Neural progenitor cell (in vitro differentiated cells): ENCODE data around the gene YEATS2. TPM values are rescaled to one million over a fixed set of nuclear protein-coding genes. Genes with fewer than 3 reads are reported as not detected.

Experiments
- DNase-seq: peaks from one replicate; pipeline ENCODE4 v3.0.0-alpha.2; 2016; ENCODE audit warnings: low spot score
- H2AFZ ChIP-seq: fragments of 200-600 bp; sonication (generic); replicated peaks from 2 replicates; pipeline ENCODE4 v1.6.1; 2016; ENCODE audit warnings: antibody characterized with exemption
- H3F3A ChIP-seq: fragments of 200-600 bp; sonication (generic); 2 replicates; pipeline ENCODE4 v1.6.1; 2016; ENCODE audit warnings: antibody characterized with exemption, low read depth
- H3K27ac ChIP-seq: fragments of 200-600 bp; sonication (generic); 2 replicates; pipeline ENCODE4 v1.5.1; 2016; ENCODE audit warnings: mild to moderate bottlenecking
- H3K27me3 ChIP-seq: fragments of 200-600 bp; sonication (generic); 2 replicates; pipeline ENCODE4 v1.6.1; 2016; ENCODE audit warnings: mild to moderate bottlenecking, moderate library complexity
- H3K36me3 ChIP-seq: fragments of 200-600 bp; sonication (generic); 2 replicates; pipeline ENCODE4 v1.5.1; 2016
- H3K4me1 ChIP-seq: fragments of 200-600 bp; sonication (generic); 2 replicates; pipeline ENCODE4 v1.6.1; 2016; ENCODE audit warnings: mixed run types
- H3K4me2 ChIP-seq: fragments of 200-600 bp; sonication (generic); 2 replicates; pipeline ENCODE4 v1.6.1; 2016
- H3K4me3 ChIP-seq: fragments of 200-600 bp; sonication (generic); 2 replicates; pipeline ENCODE4 v1.5.1; 2016
- H3K79me2 ChIP-seq: fragments of 200-600 bp; sonication (generic); 2 replicates; pipeline ENCODE4 v1.6.1; 2016; ENCODE audit warnings: low read depth
- H3K9ac ChIP-seq: fragments of 200-600 bp; sonication (generic); 2 replicates; pipeline ENCODE4 v1.6.1; 2016
- H3K9me3 ChIP-seq: fragments of 200-600 bp; sonication (generic); 2 replicates; pipeline ENCODE4 v1.5.1; 2016; ENCODE audit warnings: low read depth
- H4K20me1 ChIP-seq: fragments of 200-600 bp; sonication (generic); 2 replicates; pipeline ENCODE4 v1.6.1; 2016; ENCODE audit warnings: low read depth
- H3K27ac Mint-ChIP-seq: 3 replicates; pipeline ENCODE4 v1.8.0; 2021; ENCODE audit warnings: mixed read lengths
- H3K27me3 Mint-ChIP-seq: 2 replicates; pipeline ENCODE4 v1.8.0; 2022; ENCODE audit warnings: low read depth, mild to moderate bottlenecking, inconsistent platforms, moderate library complexity, mixed read lengths; ENCODE audit not compliant: insufficient read depth
- H3K36me3 Mint-ChIP-seq: 3 replicates; pipeline ENCODE4 v1.8.0; 2021; ENCODE audit warnings: mixed read lengths
- H3K4me1 Mint-ChIP-seq: 3 replicates; pipeline ENCODE4 v1.8.0; 2021; ENCODE audit warnings: mixed read lengths
- H3K4me3 Mint-ChIP-seq: 3 replicates; pipeline ENCODE4 v1.8.0; 2021; ENCODE audit warnings: mild to moderate bottlenecking, moderate library complexity, mixed read lengths
- H3K9me3 Mint-ChIP-seq: 3 replicates; pipeline ENCODE4 v1.8.0; 2020; ENCODE audit warnings: mixed read lengths
- EZH2 ChIP-seq: fragments of 200-600 bp; sonication (generic); IDR thresholded peaks from 2 replicates; pipeline ENCODE4 v1.6.1; 2017; ENCODE audit warnings: antibody characterized with exemption, mild to moderate bottlenecking, moderate library complexity
- EZH2phosphoT487 ChIP-seq: fragments of 200-600 bp; sonication (generic); IDR thresholded peaks from 2 replicates; pipeline ENCODE4 v1.6.1; 2017; ENCODE audit warnings: antibody characterized with exemption
- total RNA-seq: library from RNA; depleted of rRNA; stranded (reverse); fragments of >200 nt; gene quantifications from 2 replicates; pipeline ENCODE4 v1.2.3, GENCODE V29; 2015; ENCODE audit warnings: low replicate concordance
- TF ChIP-seq, protein P1 (sequence below): fragments of 200-600 bp; sonication (generic); IDR thresholded peaks from 2 replicates; pipeline ENCODE4 v1.5.1; 2017; ENCODE audit warnings: antibody characterized with exemption, mild to moderate bottlenecking

YEATS2 gene
- total RNA-seq, 1 donor from 2014 or later = 72.1 TPM

GRCh38 chr3:183809270-183809669 is 111.7 kb downstream of the YEATS2 start:
- no peaks in the 10 kb centered on the region for H3K36me3 ChIP-seq
- no peaks in the 10 kb centered on the region for H3K79me2 ChIP-seq
- no peaks in the 10 kb centered on the region for H3K27me3 ChIP-seq
- H2AFZ ChIP-seq = no peak overlapping the region
- Mint-ChIP-seq H3K4me3 (no peak overlapping the region), H3K27ac (no peak overlapping the region), H3K4me1 (no peaks in the 10 kb centered on the region), H3K9me3 (no peaks in the 10 kb centered on the region), H3K27me3 (peaks cover 3% of the 10 kb centered on the region), H3K36me3 (peaks cover 48% of the 10 kb centered on the region)
- DNase-seq = no peak
- H3K9me3 ChIP-seq = no peaks in the 10 kb centered on the region
- no peak overlapping the region for H3K9ac ChIP-seq
- no peaks in the 10 kb centered on the region for H3F3A ChIP-seq
- no peak overlapping the region for H3K4me2 ChIP-seq
- H3K4me1 ChIP-seq = no peaks in the 10 kb centered on the region
- TF ChIP-seq, protein P1, sequence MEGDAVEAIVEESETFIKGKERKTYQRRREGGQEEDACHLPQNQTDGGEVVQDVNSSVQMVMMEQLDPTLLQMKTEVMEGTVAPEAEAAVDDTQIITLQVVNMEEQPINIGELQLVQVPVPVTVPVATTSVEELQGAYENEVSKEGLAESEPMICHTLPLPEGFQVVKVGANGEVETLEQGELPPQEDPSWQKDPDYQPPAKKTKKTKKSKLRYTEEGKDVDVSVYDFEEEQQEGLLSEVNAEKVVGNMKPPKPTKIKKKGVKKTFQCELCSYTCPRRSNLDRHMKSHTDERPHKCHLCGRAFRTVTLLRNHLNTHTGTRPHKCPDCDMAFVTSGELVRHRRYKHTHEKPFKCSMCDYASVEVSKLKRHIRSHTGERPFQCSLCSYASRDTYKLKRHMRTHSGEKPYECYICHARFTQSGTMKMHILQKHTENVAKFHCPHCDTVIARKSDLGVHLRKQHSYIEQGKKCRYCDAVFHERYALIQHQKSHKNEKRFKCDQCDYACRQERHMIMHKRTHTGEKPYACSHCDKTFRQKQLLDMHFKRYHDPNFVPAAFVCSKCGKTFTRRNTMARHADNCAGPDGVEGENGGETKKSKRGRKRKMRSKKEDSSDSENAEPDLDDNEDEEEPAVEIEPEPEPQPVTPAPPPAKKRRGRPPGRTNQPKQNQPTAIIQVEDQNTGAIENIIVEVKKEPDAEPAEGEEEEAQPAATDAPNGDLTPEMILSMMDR = no peak
- TF ChIP-seq EZH2phosphoT487 (no peak), EZH2 (no peak)
- H3K27ac ChIP-seq = no peak overlapping the region
- no peaks in the 10 kb centered on the region for H4K20me1 ChIP-seq
- H3K4me3 ChIP-seq = no peak overlapping the region

DNA sequence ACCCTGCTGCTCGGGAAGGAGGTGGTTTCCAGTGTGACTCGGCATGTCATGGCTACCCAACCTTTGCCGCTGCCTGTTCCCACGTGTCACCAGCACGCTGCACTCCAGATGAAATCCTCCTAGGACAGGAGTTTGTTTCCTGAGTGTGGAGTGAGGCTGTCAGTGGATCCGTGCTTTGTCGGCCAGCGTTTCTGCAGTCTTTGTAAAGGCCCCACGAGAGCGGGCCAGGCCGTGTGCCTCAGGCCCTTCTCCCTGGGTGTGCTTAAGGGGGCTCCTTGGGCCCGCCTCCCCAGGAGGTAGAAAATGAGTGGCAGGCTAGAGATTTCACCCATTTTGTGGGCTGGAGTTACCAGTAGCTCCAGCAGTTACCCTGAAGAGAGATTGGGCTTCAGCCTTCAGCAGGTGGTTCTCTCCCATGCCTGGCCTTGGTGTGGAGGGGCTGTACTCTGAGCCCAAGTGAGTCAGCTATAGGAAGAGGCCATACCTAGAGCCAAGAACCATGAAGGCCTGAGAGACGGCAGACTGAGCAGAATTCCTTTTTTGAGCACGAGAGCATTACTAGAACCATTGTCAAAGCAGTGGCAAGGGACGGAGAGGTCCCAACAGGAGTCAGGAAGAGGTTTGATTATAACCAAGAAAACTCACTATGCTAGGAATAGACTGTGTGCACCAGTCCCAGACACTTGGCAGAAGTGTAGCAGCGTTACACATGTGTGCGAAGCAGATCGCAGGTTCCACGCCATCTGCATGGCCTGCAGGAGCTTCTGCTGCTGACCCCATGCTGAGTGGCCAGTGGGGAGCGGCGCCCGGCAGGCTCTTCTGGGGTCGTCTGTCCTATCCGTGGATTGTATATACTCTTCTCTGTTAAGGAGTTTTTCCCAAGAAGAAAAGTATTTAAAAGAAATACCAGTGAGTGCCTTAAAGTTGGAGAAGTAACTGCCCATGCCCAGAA is 113.3 kb downstream of the YEATS2 start:
- no peaks in the 10 kb centered on the region for H3K36me3 ChIP-seq
- H3K27ac Mint-ChIP-seq = no peak overlapping the region

GRCh38 chr3:183811638-183812037 is 114.0 kb downstream of the YEATS2 start:
- Histone ChIP-seq H3K9ac (no peak overlapping the region), H3K4me2 (no peak overlapping the region), H2AFZ (no peak overlapping the region), H3K4me3 (no peak overlapping the region), H3K36me3 (no peaks in the 10 kb centered on the region), H3F3A (peaks cover 6% of the 10 kb centered on the region), H3K27me3 (no peaks in the 10 kb centered on the region), H3K79me2 (no peaks in the 10 kb centered on the region), H3K4me1 (no peaks in the 10 kb centered on the region), H3K27ac (no peak overlapping the region), H4K20me1 (no peaks in the 10 kb centered on the region), H3K9me3 (no peaks in the 10 kb centered on the region)
- Mint-ChIP-seq H3K4me1 (no peaks in the 10 kb centered on the region), H3K4me3 (no peak overlapping the region), H3K9me3 (no peaks in the 10 kb centered on the region), H3K27me3 (peaks cover 4% of the 10 kb centered on the region), H3K36me3 (peaks cover 43% of the 10 kb centered on the region), H3K27ac (peak overlapping the region; percentile 37)
- TF ChIP-seq EZH2phosphoT487 = no peak
- TF ChIP-seq, protein P1 = no peak
- no peak for TF ChIP-seq EZH2
- no peak for DNase-seq

More for the DNA sequence above, 113.3 kb downstream of the YEATS2 start:
- Mint-ChIP-seq H3K9me3 (no peaks in the 10 kb centered on the region), H3K36me3 (peaks cover 46% of the 10 kb centered on the region), H3K4me1 (no peaks in the 10 kb centered on the region), H3K4me3 (no peak overlapping the region), H3K27me3 (peaks cover 4% of the 10 kb centered on the region)
- Histone ChIP-seq H3F3A (peaks cover 6% of the 10 kb centered on the region), H3K9ac (no peak overlapping the region), H4K20me1 (no peaks in the 10 kb centered on the region), H3K4me2 (no peak overlapping the region), H3K27me3 (no peaks in the 10 kb centered on the region), H3K27ac (no peak overlapping the region), H3K4me3 (no peak overlapping the region), H3K79me2 (no peaks in the 10 kb centered on the region), H3K9me3 (no peaks in the 10 kb centered on the region), H3K4me1 (no peaks in the 10 kb centered on the region), H2AFZ (no peak overlapping the region)
- DNase-seq = no peak
- TF ChIP-seq, protein P1 = no peak
- TF ChIP-seq EZH2 (no peak), EZH2phosphoT487 (no peak)
